Activated T-helper 9 cell treated with anti-CD3 and anti-CD28 coated beads, Interleukin-2, amount 50 U/mL, for 16 hours (primary cell): ENCODE measurements around the gene SNTG2.

Experiments
- DNase-seq: peaks from one replicate; pipeline ENCODE4 v3.0.0-alpha.2; 2020; ENCODE audit warnings: low read depth

SNTG2 gene

DNA sequence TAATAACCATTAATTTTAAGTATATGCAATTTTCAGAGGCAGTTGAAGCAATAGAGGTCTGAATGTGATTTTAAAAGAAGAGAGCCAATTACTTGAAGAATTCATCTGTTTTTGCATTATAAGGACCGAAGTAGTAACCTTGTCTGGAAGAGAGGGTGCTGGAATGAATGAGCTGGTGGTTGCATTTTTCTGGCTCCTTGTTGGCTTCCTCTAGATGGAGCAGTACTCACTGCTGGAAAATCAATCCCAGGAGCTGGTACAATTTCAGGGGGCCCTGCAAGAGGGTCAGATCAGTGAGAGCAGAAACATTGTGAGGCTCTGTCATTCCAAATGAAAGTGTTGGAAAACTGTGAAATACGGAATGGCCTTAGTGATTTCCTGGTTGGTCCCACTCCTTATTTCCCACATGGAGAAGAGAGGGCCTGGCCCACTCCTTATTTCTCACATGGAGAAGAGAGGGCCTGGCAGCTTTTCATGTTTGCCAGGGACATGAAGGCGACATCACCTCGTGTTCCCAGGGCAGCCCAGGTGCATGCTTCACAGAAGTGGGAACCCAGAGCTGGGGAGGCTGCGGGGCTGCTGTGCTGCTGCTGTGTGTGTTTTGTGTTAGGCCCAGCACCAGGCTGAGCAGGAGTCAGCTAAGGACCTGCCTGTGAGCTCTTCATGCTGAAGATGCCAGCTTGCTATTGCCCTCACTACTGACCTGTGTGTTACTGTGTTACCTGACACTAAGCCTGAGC lies 197.4 kb downstream of the SNTG2 start:
- DNase-seq: no peak

GRCh38 chr2:1150724-1151511 lies 200.3 kb downstream of the SNTG2 start:
- DNase-seq: no peak

DNA sequence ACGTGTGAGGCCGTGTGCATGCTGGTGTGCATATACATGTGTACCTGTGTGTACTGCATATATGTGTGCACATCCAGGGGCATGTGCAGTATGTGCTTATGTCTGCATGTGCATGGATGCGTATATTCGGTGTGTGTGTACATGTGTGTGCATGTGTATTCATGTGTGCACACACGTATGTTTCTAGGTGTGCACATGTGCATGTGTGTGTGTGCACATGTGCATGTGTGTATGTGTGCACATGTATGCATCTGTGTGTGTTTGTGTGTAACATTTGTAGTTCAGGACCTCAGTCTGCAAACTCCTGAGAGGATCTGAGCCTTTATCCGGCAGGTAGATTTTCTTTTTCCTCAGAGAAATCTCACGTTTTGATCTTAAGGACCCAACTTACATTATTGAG lies 201.7 kb downstream of the SNTG2 start:
- DNase-seq: no peak

GRCh38 chr2:1153920-1154319 lies 203.3 kb downstream of the SNTG2 start:
- no peak for DNase-seq

GRCh38 chr2:1154710-1155594 lies 204.3 kb downstream of the SNTG2 start:
- DNase-seq: no peak

GRCh38 chr2:1156059-1156458 lies 205.4 kb downstream of the SNTG2 start:
- no peak for DNase-seq

GRCh38 chr2:1156531-1156930 lies 205.9 kb downstream of the SNTG2 start:
- DNase-seq: no peak

- DNase-seq: no peak
These were observed 206.5 kb downstream of the SNTG2 start for GRCh38 chr2:1157107-1157506.

GRCh38 chr2:1159013-1159412 lies 208.4 kb downstream of the SNTG2 start:
- DNase-seq: no peak

- no peak for DNase-seq
These were observed 211.6 kb downstream of the SNTG2 start for GRCh38 chr2:1162246-1162645.

- DNase-seq: no peak
These were observed 212.3 kb downstream of the SNTG2 start for GRCh38 chr2:1162768-1163584.

- no peak for DNase-seq
These were observed 216.3 kb downstream of the SNTG2 start for GRCh38 chr2:1166976-1167375.

- no peak for DNase-seq
These were observed 218.2 kb downstream of the SNTG2 start for GRCh38 chr2:1168846-1169245.

DNA sequence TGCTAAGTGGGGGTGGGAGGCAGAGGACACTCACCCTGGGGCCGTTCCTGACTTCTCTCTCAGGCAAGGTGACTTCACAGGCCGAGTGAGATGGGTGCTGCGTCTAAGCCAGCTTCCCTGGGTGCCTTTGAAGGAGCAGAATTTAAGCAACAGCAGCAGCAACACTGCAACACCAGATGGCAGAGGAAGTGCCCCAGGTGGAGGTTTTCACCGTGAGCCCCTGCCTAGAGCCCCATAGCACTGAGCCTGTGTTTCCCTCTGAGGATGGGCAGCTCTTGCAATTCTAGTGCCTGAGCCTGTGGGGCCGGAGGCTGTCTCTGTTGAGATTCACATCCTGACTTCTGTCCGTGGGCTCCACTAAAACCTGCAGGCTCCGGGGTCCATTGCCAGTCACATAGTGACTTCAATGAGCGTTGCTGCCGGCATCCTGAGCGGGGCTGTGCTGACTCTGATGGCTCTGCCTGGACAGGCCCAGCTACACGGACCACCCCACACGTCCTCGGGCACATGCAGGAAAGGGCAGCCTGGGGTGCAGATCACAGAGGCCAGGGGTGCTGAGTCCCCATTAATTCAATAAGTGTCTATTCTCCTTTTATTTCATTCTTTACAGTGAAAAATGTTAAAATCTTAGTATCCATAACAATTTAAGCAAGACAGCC lies 218.8 kb downstream of the SNTG2 start:
- no peak for DNase-seq

GRCh38 chr2:1170241-1170640 lies 219.6 kb downstream of the SNTG2 start:
- no peak for DNase-seq

- DNase-seq: no peak
These were observed 220.1 kb downstream of the SNTG2 start for GRCh38 chr2:1170711-1171110.

- DNase-seq: no peak
These were observed 222.9 kb downstream of the SNTG2 start for GRCh38 chr2:1173528-1173927.

GRCh38 chr2:1181893-1182292 lies 231.2 kb downstream of the SNTG2 start:
- DNase-seq: no peak

- no peak for DNase-seq
These were observed 232.7 kb downstream of the SNTG2 start for GRCh38 chr2:1183300-1183699.

DNA sequence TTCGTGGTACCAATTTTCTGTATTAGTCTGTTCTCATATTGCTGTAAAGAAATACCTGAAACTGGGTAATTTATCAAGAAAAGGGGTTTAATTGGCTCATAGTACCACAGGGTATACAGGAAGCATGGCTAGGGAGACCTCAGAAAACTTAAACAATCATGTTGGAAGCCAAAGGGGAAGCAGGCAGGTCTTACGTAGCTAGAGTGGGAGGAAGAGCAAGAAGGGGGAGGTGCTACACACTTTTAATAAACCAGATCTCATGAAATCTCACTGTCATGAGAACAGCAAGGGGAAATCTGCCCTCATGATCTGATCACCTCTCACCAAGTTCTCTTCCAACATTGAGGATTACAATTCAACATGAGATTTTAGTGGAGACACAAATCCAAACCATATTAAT lies 235.8 kb downstream of the SNTG2 start:
- DNase-seq: no peak

DNA sequence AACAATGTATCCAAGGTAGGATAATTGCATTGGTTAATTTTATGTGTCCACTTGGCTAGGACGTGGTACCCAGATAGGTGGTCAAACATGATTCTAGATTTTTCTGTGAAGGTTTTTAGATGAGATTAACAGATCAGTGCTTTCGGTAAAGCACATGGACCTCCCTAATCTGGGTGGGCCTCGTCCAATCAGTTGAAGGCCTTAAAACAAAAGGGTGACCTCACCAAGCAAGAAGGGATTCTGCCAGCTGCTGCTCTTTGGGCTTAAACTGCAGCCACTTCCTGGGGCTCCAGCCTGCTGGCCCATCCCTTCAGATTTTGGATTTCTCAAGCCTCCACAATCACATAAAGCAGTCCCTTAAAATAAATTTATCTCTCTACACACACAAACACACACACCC lies 236.5 kb downstream of the SNTG2 start:
- DNase-seq: no peak
